PFSK-1 (cell line): Measurements from ENCODE around the gene DENND10.

Experiments
- FOXP2 ChIP-seq: optimal IDR thresholded peaks from 2 replicates; pipeline ENCODE3; 2011; ENCODE audit warnings: borderline replicate concordance, control low read depth, inconsistent platforms; ENCODE audit not compliant: insufficient read depth; ENCODE audit errors: extremely low read length, extremely low read depth
- POLR2AphosphoS5 ChIP-seq: IDR thresholded peaks from 2 replicates; pipeline ENCODE4 v1.6.1; 2012; ENCODE audit warnings: low read depth, mild to moderate bottlenecking, control low read depth, low read length, moderate library complexity
- REST ChIP-seq, 2 experiments: IDR thresholded peaks; 2 replicates each; pipeline versions ENCODE4 v1.6.1 to v1.8.0; 2011 to 2012; ENCODE audit warnings: low read depth in 2 of 2, low read length in 2 of 2, control low read depth in 1 of 2, inconsistent platforms in 1 of 2, mild to moderate bottlenecking in 1 of 2, moderate library complexity in 1 of 2; ENCODE audit not compliant: insufficient read depth in 1 of 2
- SIN3A ChIP-seq: IDR thresholded peaks from 2 replicates; pipeline ENCODE4 v1.6.1; 2012; ENCODE audit warnings: mild to moderate bottlenecking, low read length, moderate library complexity, borderline replicate concordance; ENCODE audit not compliant: insufficient read depth
- TAF1 ChIP-seq: IDR thresholded peaks from 2 replicates; pipeline ENCODE4 v1.6.1; 2012; ENCODE audit warnings: low read length, control low read depth, borderline replicate concordance; ENCODE audit not compliant: insufficient read depth

The DENND10 gene

GRCh38 chr10:119101366-119102098 lies 2.4 kb upstream of the DENND10 start:
- no peak for TF ChIP-seq FOXP2
- TF ChIP-seq SIN3A: no peak
- TF ChIP-seq TAF1: no peak
- no peak for TF ChIP-seq POLR2AphosphoS5
- no peak for TF ChIP-seq REST (IDR thresholded peaks at IDR 0.05; ENCODE audit: insufficient read depth in 1 of 2, low read depth in 2 of 2, low read length in 2 of 2)

- TF ChIP-seq REST (IDR thresholded peaks at IDR 0.05; ENCODE audit: insufficient read depth in 1 of 2, low read depth in 2 of 2, low read length in 2 of 2) (no peak), SIN3A (no peak), FOXP2 (no peak), POLR2AphosphoS5 (no peak), TAF1 (no peak)
These were observed 541 bp upstream of the DENND10 start for GRCh38 chr10:119103241-119103902.

GRCh38 chr10:119104654-119105015 lies 722 bp downstream of the DENND10 start:
- no peak for TF ChIP-seq REST (IDR thresholded peaks at IDR 0.05; ENCODE audit: insufficient read depth in 1 of 2, low read depth in 2 of 2, low read length in 2 of 2)
- TF ChIP-seq FOXP2: no peak
- no peak for TF ChIP-seq SIN3A
- TF ChIP-seq TAF1: no peak
- no peak for TF ChIP-seq POLR2AphosphoS5

GRCh38 chr10:119105155-119105554 lies 1.2 kb downstream of the DENND10 start:
- TF ChIP-seq POLR2AphosphoS5: no peak
- TF ChIP-seq FOXP2: no peak
- no peak for TF ChIP-seq TAF1
- TF ChIP-seq REST (IDR thresholded peaks at IDR 0.05; ENCODE audit: insufficient read depth in 1 of 2, low read depth in 2 of 2, low read length in 2 of 2): no peak
- TF ChIP-seq SIN3A: no peak

GRCh38 chr10:119112056-119112455 lies 8.1 kb downstream of the DENND10 start:
- TF ChIP-seq SIN3A (no peak), REST (IDR thresholded peaks at IDR 0.05; ENCODE audit: insufficient read depth in 1 of 2, low read depth in 2 of 2, low read length in 2 of 2) (no peak), TAF1 (no peak), POLR2AphosphoS5 (no peak), FOXP2 (no peak)
